Panc1 (cell line): ENCODE data around the gene CD6.

ENCODE experiments used
- CTCF ChIP-seq: fragments of 450-650 bp; IDR thresholded peaks from 2 replicates; pipeline ENCODE4 v1.5.1; 2017; ENCODE audit warnings: mild to moderate bottlenecking
- POLR2AphosphoS5 ChIP-seq: IDR thresholded peaks from 2 replicates; pipeline ENCODE4 v1.6.1; 2012; ENCODE audit warnings: mild to moderate bottlenecking, low read depth, low read length, moderate library complexity
- REST ChIP-seq, 2 experiments: IDR thresholded peaks; 2 replicates each; pipeline ENCODE4 v1.6.1; 2011 to 2012; ENCODE audit warnings: low read depth in 2 of 2, control low read depth in 1 of 2, low read length in 1 of 2, mild to moderate bottlenecking in 1 of 2, moderate library complexity in 1 of 2; ENCODE audit not compliant: insufficient read depth in 1 of 2

- TF ChIP-seq POLR2AphosphoS5 (no peak), CTCF (no peak), REST (IDR thresholded peaks at IDR 0.05; ENCODE audit: insufficient read depth in 1 of 2, low read depth in 2 of 2, low read length in 1 of 2) (no peak)
Observed at GRCh38 chr11:61012737-61013215, 41.3 kb downstream of the CD6 start.
